Activated effector memory CD4-positive, alpha-beta T cell treated with anti-CD3 and anti-CD28 coated beads, Interleukin-2, amount 50 U/mL, for 16 hours (primary cell): ENCODE results near the gene NAPG.
"Not testable (repeated sequence)": the region's sequence is repeated elsewhere in the genome, so short reads cannot be mapped to it uniquely, and the experiment has no call there.

Experiments used
- DNase-seq: peaks from one replicate; pipeline ENCODE4 v3.0.0-alpha.2; 2020

Gene NAPG

GRCh38 chr18:10525697-10526560, at the start of gene NAPG:
Gene NAPG (plus strand): TSS chr18:10526027. CDS start chr18:10526103, 76 bp downstream.
- peak; percentile 96 for DNase-seq

- DNase-seq = no peak
Measured at GRCh38 chr18:10476338-10476791, 49.5 kb upstream of the NAPG start.

GRCh38 chr18:10477121-10477862, 48.5 kb upstream of the NAPG start:
- DNase-seq = no peak

- no peak for DNase-seq
Measured at GRCh38 chr18:10477863-10478260, 48.0 kb upstream of the NAPG start.

GRCh38 chr18:10481831-10482230, 44.0 kb upstream of the NAPG start:
- DNase-seq = no peak

- DNase-seq = no peak
Measured at GRCh38 chr18:10482363-10482984, 43.4 kb upstream of the NAPG start.

GRCh38 chr18:10482985-10483949, 42.6 kb upstream of the NAPG start:
- DNase-seq = no peak

GRCh38 chr18:10485475-10485874, 40.4 kb upstream of the NAPG start:
- no peak for DNase-seq

- DNase-seq = no peak
Measured at GRCh38 chr18:10486362-10486761, 39.5 kb upstream of the NAPG start.

GRCh38 chr18:10487154-10487553, 38.7 kb upstream of the NAPG start:
- no peak for DNase-seq

- DNase-seq = no peak
Measured at GRCh38 chr18:10488017-10488416, 37.8 kb upstream of the NAPG start.

- DNase-seq = peak; percentile 78
Measured at GRCh38 chr18:10490401-10491165, 35.2 kb upstream of the NAPG start.

- no peak for DNase-seq
Measured at GRCh38 chr18:10495936-10496335, 29.9 kb upstream of the NAPG start.

- no peak for DNase-seq
Measured at GRCh38 chr18:10497206-10497749, 28.5 kb upstream of the NAPG start.

GRCh38 chr18:10499230-10499629, 26.6 kb upstream of the NAPG start:
- no peak for DNase-seq

GRCh38 chr18:10500038-10500437, 25.8 kb upstream of the NAPG start:
- DNase-seq = no peak

GRCh38 chr18:10504723-10505122, 21.1 kb upstream of the NAPG start:
- DNase-seq = no peak

- not testable (repeated sequence) for DNase-seq
Measured at GRCh38 chr18:10505892-10506291, 19.9 kb upstream of the NAPG start.

GRCh38 chr18:10508591-10508990, 17.2 kb upstream of the NAPG start:
- DNase-seq = no peak

- DNase-seq = no peak
Measured at GRCh38 chr18:10511236-10511635, 14.6 kb upstream of the NAPG start.

- DNase-seq = no peak
Measured at GRCh38 chr18:10514082-10514481, 11.7 kb upstream of the NAPG start.
